ENCODE results near the gene CBLC. TPM values are rescaled to one million over a fixed set of nuclear protein-coding genes. Genes with fewer than 3 reads are reported as not detected.

CBLC gene
- total RNA-seq, 2 donors from 2014 or later = 0.42 TPM; not detected in 1

- peak overlapping the region; percentile 88 to 92 for H3K27ac ChIP-seq
- H3K4me3 ChIP-seq = peak overlapping the region; percentile 91
- no peaks in the 10 kb centered on the region for H3K9me3 ChIP-seq
- peak; percentile 87 for ATAC-seq (ENCODE audit: insufficient number of reproducible peaks, low FRiP score, low read depth)
- peaks cover 49 to 73% of the 10 kb centered on the region in 2 donors for H3K4me1 ChIP-seq (ENCODE audit: control insufficient read depth in 1 of 2, low read depth in 2 of 2)
- TF ChIP-seq CTCF (IDR thresholded peaks at IDR 0.05) = no peak
- H3K36me3 ChIP-seq = peaks cover 3% of the 10 kb centered on the region
- no peaks in the 10 kb centered on the region for H3K27me3 ChIP-seq (replicated peaks; ENCODE audit: insufficient read depth)
- DNase-seq (ENCODE audit: low spot score) = peak; percentile 83
These were observed 30.5 kb upstream of the CBLC start for GRCh38 chr19:44746946-44747738.

DNA sequence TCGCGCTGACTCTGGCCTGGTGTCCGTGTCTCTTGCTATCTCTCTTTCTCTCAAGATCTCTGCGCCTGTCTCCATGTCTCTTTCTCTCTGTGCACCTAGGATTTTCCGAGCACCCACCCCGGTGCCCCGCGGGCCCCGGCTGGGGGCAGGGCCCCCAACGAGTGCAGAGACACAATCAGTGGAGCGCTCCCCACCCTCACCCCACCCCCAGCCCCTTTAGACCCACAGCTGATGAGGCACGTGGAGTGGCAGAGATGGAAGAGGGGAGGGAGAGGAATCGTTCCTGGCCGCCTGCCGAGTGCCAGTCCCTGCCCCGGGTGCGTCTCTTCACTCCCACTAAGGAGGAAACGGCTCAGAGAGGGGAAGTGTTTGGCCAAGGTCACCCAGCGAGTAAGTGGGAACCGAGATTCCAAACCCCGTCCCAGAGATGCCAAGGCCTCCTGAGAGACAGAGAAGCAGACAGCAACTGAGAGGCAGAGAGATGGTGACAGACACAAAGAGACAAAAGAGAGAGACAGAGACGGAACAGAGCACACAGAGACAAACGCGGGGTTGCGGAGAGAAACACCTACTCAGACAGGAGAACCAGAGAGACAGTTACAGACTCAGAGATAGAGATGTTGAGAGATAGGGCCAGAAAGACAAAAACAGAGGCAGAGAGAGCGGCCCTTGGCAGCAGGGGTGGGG is 29.8 kb upstream of the CBLC start:
- H3K4me1 ChIP-seq (ENCODE audit: control insufficient read depth in 1 of 2, low read depth in 2 of 2) = peaks cover 51 to 73% of the 10 kb centered on the region in 2 donors

DNA sequence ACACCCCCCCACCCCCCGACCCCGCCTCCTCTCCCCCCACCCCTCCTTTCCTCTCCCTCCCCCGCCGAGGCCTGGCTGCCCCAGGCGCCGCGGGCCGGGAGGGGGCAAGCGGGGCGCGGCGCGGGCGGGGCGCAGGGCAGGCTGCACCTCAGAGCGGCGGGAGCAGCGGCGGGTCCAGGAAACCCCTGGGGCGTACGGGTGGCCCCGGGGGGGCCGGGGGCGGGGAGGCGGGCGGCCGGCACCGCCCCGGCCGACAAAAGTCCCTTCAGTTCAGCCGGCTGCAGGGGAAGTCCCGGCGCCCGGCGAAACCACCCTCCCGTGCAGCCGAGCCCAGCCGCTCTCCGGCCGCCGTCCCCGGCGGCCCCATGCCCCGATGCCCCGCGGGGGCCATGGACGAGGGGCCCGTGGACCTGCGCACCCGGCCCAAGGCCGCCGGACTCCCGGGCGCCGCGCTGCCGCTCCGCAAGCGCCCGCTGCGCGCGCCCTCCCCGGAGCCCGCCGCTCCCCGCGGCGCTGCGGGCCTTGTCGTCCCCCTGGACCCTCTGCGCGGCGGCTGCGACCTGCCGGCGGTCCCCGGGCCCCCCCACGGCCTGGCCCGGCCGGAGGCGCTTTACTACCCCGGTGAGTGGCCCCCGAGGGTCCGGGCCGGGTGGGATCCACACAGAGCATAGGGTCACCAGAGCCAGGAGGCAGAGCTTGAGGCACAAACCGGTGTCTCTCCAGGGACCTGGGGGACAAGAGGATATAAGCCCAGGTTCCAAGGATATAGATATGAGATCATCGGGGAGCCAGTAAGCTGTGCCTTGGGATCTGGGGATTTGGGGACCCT is 29.1 kb upstream of the CBLC start, which contains the start of gene BCL3:
Gene BCL3 (plus strand): TSS at position 283 of the 829 bp plus-strand sequence. CDS start 83 bp downstream, at position 366.
- Histone ChIP-seq H3K27ac (peak within 1 kb of the TSS; percentile 88 to 92), H3K9me3 (no peaks in the 10 kb centered on the region), H3K36me3 (peaks cover 3% of the 10 kb centered on the region), H3K4me3 (peak within 1 kb of the TSS; percentile 91), H3K27me3 (replicated peaks; ENCODE audit: insufficient read depth) (no peaks in the 10 kb centered on the region), H3K4me1 (ENCODE audit: control insufficient read depth in 1 of 2, low read depth in 2 of 2) (peaks cover 44 to 72% of the 10 kb centered on the region in 2 donors)
- DNase-seq (ENCODE audit: low spot score) (no peak), ATAC-seq (ENCODE audit: insufficient number of reproducible peaks, low FRiP score, low read depth) (no peak)
- TF ChIP-seq CTCF (IDR thresholded peaks at IDR 0.05) = no peak

More for the DNA sequence above, 29.8 kb upstream of the CBLC start:
- H3K36me3 ChIP-seq = peaks cover 3% of the 10 kb centered on the region
- TF ChIP-seq CTCF (IDR thresholded peaks at IDR 0.05) = no peak
- H3K9me3 ChIP-seq = no peaks in the 10 kb centered on the region
- DNase-seq (ENCODE audit: low spot score) (no peak), ATAC-seq (ENCODE audit: insufficient number of reproducible peaks, low FRiP score, low read depth) (peak; percentile 4)
- no peaks in the 10 kb centered on the region for H3K27me3 ChIP-seq (replicated peaks; ENCODE audit: insufficient read depth)
- H3K4me3 ChIP-seq = peak overlapping the region; percentile 91
- H3K27ac ChIP-seq = peak overlapping the region; percentile 88 to 92

DNA sequence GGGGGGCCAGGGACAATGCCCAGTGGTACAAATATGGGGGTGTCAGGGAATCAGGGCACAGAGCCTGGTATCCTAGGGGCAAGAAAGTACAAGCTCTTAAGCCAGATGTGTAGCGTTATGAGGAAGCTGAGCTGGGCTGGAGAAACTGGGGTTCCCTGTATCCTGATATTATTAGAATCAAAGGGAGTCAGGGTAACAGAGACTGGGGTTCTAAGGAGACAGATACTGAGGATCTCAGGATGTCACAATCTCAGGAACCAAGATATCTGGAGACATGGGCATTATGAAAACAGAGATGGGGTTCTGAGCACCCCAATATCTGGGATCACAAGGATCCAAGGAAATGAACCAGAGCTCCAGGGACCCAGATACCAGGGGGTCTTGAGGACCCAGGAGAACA is 28.4 kb upstream of the CBLC start:
- Histone ChIP-seq H3K27ac (peak overlapping the region; percentile 88 to 92), H3K27me3 (replicated peaks; ENCODE audit: insufficient read depth) (no peaks in the 10 kb centered on the region), H3K4me1 (ENCODE audit: control insufficient read depth in 1 of 2, low read depth in 2 of 2) (peaks cover 44 to 72% of the 10 kb centered on the region in 2 donors), H3K36me3 (peaks cover 3% of the 10 kb centered on the region), H3K9me3 (no peaks in the 10 kb centered on the region), H3K4me3 (peak overlapping the region; percentile 91)
- TF ChIP-seq CTCF (IDR thresholded peaks at IDR 0.05) = no peak
- DNase-seq (ENCODE audit: low spot score) (no peak), ATAC-seq (ENCODE audit: insufficient number of reproducible peaks, low FRiP score, low read depth) (no peak)
